ENCODE data around the gene KDM3A. TPM values are rescaled to one million over a fixed set of nuclear protein-coding genes. Genes with fewer than 3 reads are reported as not detected.

Gene KDM3A, protein sequence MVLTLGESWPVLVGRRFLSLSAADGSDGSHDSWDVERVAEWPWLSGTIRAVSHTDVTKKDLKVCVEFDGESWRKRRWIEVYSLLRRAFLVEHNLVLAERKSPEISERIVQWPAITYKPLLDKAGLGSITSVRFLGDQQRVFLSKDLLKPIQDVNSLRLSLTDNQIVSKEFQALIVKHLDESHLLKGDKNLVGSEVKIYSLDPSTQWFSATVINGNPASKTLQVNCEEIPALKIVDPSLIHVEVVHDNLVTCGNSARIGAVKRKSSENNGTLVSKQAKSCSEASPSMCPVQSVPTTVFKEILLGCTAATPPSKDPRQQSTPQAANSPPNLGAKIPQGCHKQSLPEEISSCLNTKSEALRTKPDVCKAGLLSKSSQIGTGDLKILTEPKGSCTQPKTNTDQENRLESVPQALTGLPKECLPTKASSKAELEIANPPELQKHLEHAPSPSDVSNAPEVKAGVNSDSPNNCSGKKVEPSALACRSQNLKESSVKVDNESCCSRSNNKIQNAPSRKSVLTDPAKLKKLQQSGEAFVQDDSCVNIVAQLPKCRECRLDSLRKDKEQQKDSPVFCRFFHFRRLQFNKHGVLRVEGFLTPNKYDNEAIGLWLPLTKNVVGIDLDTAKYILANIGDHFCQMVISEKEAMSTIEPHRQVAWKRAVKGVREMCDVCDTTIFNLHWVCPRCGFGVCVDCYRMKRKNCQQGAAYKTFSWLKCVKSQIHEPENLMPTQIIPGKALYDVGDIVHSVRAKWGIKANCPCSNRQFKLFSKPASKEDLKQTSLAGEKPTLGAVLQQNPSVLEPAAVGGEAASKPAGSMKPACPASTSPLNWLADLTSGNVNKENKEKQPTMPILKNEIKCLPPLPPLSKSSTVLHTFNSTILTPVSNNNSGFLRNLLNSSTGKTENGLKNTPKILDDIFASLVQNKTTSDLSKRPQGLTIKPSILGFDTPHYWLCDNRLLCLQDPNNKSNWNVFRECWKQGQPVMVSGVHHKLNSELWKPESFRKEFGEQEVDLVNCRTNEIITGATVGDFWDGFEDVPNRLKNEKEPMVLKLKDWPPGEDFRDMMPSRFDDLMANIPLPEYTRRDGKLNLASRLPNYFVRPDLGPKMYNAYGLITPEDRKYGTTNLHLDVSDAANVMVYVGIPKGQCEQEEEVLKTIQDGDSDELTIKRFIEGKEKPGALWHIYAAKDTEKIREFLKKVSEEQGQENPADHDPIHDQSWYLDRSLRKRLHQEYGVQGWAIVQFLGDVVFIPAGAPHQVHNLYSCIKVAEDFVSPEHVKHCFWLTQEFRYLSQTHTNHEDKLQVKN (N-terminal part only)
- 10 to 100 TPM; 55.8 to 62.7 (median 59.4) TPM for polyA plus RNA-seq (ENCODE audit: insufficient read length in 3 of 3)

- peak; percentile 99 for DNase-seq (ENCODE audit: low read depth in 3 of 3, low spot score in 2 of 3)
These were observed at the start of gene KDM3A for GRCh38 chr2:86440631-86441391. Gene KDM3A, plus strand, starts transcription at chr2:86441371. Its CDS starts 677 bp downstream, at chr2:86442048.

GRCh38 chr2:86392873-86393518 is 48.2 kb upstream of the KDM3A start:
- no peak for DNase-seq (ENCODE audit: low read depth in 3 of 3, low spot score in 2 of 3)

DNA sequence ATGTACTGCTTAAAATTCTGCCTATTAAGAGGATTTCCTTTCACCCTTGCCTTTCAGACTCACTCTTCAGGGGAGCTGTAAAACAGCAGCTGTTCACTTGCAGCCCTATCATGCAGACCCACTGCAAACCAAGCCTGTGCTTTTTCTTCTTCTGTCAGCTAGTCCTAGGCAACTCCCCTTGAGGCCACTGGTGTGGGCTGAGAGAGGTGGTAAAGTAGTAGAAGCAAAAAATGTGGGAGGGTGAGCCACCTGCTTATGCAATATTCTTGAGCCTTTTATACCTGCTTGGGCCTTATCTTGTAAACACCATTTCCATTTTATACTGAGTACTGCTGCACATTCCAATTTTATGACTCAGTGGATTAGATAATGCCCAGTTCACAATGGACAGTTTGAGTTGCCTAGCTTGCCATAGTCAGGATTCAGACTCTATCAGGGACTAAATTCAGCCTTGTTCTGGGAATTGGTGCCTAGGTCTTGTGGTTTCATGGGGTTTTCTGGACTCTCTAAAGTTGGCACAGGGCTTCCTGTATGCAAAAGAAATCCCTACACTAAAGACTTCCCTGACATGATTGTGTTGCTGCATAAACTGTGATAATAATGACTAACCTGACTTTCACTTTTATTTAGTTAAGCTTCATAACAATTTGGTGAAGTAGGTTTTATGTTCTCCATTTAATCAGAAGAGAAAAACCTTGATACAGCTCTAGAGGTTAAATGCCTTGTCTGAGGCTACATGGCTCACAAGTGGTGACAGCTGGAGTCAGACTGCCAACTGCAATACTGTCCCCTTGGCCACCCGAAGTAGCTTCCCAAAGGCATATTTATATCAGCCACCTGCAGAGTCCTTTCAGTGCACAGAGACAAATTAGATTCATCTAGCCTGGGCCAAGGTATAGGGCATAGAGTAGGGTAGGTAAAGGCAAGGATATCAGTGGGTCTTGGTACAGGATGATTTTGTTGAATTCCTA is 47.4 kb upstream of the KDM3A start:
- DNase-seq (ENCODE audit: low read depth in 3 of 3, low spot score in 2 of 3): no peak

DNA sequence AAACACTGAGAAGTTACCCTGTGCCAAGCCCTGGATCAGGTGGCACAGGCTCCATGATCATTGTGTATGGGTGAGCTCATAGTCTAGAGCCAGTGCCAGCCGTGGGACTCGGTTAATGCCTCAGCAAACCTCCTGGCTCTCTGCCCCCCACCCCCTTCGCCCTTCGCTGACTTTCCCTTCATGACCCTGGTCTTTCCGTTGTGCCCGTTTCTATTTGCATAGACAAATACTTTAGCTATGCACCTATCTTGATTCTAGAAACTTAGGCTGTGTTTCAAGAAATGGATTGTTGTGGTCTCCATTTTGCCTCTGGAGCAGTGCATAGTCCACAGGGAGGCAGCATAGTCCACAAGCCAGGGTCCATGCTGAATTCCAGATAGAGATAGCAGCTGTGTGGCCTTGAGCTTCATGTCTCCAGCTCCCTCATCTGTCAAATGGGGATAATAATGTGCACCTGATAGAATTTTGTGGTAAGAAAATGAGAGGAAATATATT is 44.8 kb upstream of the KDM3A start:
- DNase-seq (ENCODE audit: low read depth in 3 of 3, low spot score in 2 of 3): no peak

DNA sequence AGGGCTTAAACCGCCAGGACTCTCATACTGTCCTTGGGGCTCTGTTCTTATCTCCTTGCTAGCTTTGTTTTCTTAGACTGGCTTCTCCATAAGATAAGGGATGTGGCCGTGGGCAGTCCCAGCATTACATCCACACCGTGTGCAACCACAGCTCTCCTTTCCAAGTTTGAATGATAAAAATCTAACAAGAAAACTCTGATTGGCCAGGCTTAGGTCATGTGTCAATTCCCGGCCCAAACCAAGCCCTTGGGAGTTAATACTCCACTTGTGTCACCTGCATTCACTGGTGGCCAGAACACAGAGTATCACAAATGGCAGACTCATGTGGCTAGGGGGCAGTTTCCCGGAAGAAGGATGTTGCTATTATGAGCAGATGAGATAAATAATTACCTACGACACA is 43.2 kb upstream of the KDM3A start:
- no peak for DNase-seq (ENCODE audit: low read depth in 3 of 3, low spot score in 2 of 3)

- DNase-seq (ENCODE audit: low read depth in 3 of 3, low spot score in 2 of 3): no peak
These were observed 42.4 kb upstream of the KDM3A start for GRCh38 chr2:86398500-86399474.

- no peak for DNase-seq (ENCODE audit: low read depth in 3 of 3, low spot score in 2 of 3)
These were observed 40.9 kb upstream of the KDM3A start for GRCh38 chr2:86400321-86400720.

- no peak for DNase-seq (ENCODE audit: low read depth in 3 of 3, low spot score in 2 of 3)
These were observed 30.6 kb upstream of the KDM3A start for GRCh38 chr2:86410581-86410980.

GRCh38 chr2:86411396-86411795 is 29.8 kb upstream of the KDM3A start:
- DNase-seq (ENCODE audit: low read depth in 3 of 3, low spot score in 2 of 3): no peak

DNA sequence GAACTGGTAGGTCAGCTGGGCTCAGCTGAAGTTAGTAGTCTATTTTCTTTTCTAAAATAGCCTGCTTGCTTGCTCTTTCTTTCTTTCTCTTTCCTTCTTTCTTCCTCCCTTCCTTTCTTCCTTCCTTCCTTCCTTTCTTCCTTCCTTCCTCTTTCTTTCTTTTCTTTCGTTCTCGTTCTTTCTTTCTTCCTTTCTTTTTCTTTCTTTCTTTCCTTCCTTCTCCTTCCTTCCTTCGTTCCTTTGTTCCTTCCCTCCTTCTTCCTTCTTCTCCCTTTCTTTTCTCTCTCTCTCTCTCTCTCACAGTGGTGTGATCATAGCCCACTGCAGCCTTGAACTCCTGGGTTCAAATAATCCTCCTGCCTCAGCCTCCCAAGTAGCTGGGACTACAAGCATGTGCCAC is 29.2 kb upstream of the KDM3A start:
- DNase-seq (ENCODE audit: low read depth in 3 of 3, low spot score in 2 of 3): no peak

DNA sequence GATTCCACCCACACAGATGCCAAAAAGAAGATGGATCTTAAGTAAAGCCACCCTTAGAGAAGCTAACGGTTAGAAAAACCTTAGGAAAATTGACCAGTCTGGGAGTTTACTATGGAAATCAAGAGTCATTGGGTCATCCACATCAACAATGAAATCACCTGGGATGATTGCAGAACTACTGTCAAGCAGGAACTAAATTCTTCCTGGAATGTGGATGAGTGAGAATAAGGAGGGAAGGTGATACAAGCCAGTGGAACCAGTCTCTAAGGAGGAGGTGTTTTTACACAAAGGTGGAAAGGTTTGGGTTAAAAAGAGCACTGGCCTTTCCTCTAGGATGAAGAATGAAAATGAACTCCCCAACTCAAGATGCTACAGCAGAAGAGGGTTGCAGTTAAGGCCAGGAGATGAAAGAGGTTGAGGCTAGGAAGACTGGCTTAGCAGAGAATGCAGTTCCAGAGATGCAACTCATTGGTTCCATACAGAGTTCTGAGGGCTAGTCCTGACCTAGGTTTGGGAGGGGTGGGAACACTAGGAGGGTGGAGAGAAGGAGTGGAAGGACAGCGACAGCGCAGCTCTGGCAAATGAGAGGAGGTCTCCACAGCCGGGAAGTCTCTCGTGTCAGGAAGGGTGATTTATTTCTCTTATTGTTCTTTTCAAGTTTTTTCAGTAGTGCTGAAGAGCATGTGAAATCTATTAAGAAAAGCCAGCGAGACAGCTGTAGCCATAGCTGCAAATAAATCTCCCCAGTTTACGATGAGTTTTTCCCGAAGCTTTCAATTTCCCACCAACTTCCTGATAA is 27.7 kb upstream of the KDM3A start:
- peak; percentile 49 to 63 (median 56) for DNase-seq (ENCODE audit: low read depth in 3 of 3, low spot score in 2 of 3)

DNA sequence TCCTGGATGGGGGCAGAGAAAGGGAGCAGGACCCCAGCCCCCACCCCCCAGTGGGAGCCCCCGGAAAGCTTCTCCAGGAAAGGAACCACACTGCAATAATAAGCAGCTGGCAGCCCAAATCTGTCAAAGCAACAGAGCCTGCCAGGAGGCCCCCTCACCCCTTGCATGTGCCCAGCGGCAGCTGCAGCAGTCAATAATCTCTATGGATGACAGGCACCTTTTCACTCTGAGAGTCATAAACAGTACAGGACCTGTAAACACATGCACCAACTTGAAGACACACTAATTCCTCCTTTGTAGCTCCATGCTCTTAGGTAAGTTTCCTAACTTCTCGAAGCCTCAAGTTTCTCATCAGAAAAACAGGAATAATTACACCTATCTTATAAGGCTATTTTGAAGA is 26.2 kb upstream of the KDM3A start:
- no peak for DNase-seq (ENCODE audit: low read depth in 3 of 3, low spot score in 2 of 3)

- no peak for DNase-seq (ENCODE audit: low read depth in 3 of 3, low spot score in 2 of 3)
These were observed 25.0 kb upstream of the KDM3A start for GRCh38 chr2:86416146-86416545.

DNA sequence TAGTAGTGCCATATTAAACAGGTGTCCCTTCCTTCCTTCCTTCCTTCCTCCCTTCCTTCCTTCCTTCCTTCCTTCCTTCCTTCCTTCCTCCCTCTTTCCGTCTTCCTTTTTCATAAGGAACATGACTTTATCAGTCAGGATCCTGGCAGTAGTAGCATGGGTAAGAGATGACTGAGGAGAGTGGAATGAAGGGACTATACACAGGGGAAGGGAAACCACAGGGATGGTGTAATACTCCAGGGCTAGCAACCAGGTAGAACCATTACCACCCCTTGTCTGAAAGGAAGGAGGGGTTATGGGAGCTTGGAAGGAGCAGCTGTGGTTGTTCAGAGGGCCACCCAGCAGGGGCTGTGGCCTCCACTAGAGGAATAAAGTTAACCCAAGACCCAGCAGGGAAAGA is 23.2 kb upstream of the KDM3A start:
- no peak for DNase-seq (ENCODE audit: low read depth in 3 of 3, low spot score in 2 of 3)

- no peak for DNase-seq (ENCODE audit: low read depth in 3 of 3, low spot score in 2 of 3)
These were observed 20.3 kb upstream of the KDM3A start for GRCh38 chr2:86420913-86421312.

DNA sequence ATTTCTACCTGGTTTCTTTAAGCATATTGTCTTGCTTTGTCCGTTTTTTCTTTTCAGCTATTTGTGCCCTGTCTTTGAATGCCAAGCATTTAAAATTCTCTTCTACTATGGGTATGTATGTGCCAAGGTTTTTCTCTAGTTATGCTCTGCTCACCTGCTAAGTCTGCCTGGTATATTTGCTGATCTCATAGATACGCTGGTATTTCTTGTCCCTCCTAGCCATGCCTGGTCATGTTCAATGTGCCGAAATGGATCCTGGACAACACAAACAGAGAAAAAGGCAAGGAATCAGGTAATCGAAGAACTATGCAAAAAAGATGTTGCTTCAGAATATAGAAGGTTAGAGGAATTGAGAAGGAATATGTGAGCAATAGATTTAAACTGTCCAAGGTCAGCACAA is 14.9 kb upstream of the KDM3A start:
- DNase-seq (ENCODE audit: low read depth in 3 of 3, low spot score in 2 of 3): no peak
